HL-60 (cell line): ENCODE measurements around the gene CCNI2.

Experiments
- DNase-seq, 2 experiments: peaks; one replicate each; pipeline ENCODE4 v3.0.0-alpha.2; 2010 to 2020; ENCODE audit warnings: low read depth in 1 of 2, low spot score in 1 of 2
- H3K27ac ChIP-seq: fragments of 250-450 bp; sonication (Bioruptor Pico); replicated peaks from 2 replicates; pipeline ENCODE4 v1.5.1; 2020; ENCODE audit warnings: mild to moderate bottlenecking, moderate library complexity
- H3K27me3 ChIP-seq: fragments of 250-450 bp; sonication (Bioruptor Pico); 2 replicates; pipeline ENCODE4 v1.5.1; 2021; ENCODE audit warnings: mild to moderate bottlenecking, moderate library complexity; ENCODE audit not compliant: insufficient read depth, poor library complexity, severe bottlenecking
- H3K4me3 ChIP-seq: replicated peaks from 2 replicates; pipeline ENCODE4 v1.5.1; 2011; ENCODE audit warnings: mild to moderate bottlenecking, control low read depth, low read length; ENCODE audit not compliant: insufficient read depth
- GABPA ChIP-seq: IDR thresholded peaks from 2 replicates; pipeline ENCODE4 v1.6.1; 2012; ENCODE audit warnings: low read depth
- POLR2AphosphoS5 ChIP-seq: IDR thresholded peaks from 2 replicates; pipeline ENCODE4 v1.6.1; 2012; ENCODE audit warnings: low read depth
- SPI1 ChIP-seq: IDR thresholded peaks from 2 replicates; pipeline ENCODE4 v1.6.1; 2012; ENCODE audit warnings: low read depth, mild to moderate bottlenecking, borderline replicate concordance
- TF ChIP-seq, protein P1 (sequence below): IDR thresholded peaks from 2 replicates; pipeline ENCODE4 v1.6.1; 2012; ENCODE audit warnings: low read depth; ENCODE audit not compliant: insufficient replicate concordance
- TF ChIP-seq, protein P2 (sequence below): IDR thresholded peaks from one replicate; pipeline ENCODE4 v1.5.1; 2011; ENCODE audit warnings: low read length, control low read depth, inconsistent platforms; ENCODE audit not compliant: insufficient read depth

The CCNI2 gene

DNA sequence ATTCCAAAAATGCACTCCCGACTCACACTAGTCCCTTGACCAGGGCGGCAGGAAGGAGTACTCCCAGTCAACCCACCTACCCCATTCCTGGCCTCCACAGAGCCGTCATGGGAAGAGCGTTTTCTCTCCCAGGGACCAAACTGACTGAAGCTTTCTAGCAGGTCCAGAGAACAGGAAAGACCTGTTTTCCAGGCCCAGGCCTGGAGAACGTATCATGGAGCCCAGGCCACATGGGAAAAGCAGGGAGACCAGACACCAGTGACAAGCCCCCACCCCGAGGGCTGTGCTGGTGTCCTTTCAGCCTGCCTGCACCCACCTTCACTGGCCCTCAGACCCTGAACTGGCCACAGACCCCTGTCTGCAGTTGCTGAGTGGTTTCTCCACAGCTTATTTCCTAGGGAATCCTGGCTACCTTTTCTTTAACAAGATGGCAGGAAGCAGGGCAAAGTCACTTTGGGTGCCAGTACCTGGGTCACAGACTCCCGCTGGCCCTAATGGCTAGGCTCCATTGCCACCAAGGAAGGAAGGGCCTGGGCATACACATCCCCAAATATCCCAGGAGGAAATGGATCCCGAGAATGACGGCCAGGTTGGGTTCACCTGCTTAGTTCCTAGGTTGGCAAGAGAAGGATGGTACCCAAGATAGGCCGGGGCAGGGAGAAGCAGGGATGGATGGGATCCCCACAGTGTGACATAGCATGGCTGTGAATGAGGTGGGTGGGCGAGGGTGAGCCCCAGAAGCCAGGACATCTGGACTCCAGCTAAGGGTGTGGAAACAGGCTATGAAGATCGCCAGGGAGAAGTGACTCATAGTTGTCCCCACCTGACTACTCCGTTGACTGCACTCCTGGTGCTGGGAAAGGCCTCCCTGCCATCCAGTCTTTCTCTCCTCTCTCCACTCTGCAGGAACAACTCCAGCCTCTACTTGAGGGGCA is 12.2 kb downstream of the CCNI2 start:
- Histone ChIP-seq H3K27ac (no peak overlapping the region), H3K27me3 (no peaks in the 10 kb centered on the region), H3K4me3 (no peak overlapping the region)
- no peak for DNase-seq
- TF ChIP-seq GABPA (no peak), POLR2AphosphoS5 (no peak), SPI1 (no peak)
- TF ChIP-seq, protein P1, sequence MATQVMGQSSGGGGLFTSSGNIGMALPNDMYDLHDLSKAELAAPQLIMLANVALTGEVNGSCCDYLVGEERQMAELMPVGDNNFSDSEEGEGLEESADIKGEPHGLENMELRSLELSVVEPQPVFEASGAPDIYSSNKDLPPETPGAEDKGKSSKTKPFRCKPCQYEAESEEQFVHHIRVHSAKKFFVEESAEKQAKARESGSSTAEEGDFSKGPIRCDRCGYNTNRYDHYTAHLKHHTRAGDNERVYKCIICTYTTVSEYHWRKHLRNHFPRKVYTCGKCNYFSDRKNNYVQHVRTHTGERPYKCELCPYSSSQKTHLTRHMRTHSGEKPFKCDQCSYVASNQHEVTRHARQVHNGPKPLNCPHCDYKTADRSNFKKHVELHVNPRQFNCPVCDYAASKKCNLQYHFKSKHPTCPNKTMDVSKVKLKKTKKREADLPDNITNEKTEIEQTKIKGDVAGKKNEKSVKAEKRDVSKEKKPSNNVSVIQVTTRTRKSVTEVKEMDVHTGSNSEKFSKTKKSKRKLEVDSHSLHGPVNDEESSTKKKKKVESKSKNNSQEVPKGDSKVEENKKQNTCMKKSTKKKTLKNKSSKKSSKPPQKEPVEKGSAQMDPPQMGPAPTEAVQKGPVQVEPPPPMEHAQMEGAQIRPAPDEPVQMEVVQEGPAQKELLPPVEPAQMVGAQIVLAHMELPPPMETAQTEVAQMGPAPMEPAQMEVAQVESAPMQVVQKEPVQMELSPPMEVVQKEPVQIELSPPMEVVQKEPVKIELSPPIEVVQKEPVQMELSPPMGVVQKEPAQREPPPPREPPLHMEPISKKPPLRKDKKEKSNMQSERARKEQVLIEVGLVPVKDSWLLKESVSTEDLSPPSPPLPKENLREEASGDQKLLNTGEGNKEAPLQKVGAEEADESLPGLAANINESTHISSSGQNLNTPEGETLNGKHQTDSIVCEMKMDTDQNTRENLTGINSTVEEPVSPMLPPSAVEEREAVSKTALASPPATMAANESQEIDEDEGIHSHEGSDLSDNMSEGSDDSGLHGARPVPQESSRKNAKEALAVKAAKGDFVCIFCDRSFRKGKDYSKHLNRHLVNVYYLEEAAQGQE = no peak
- TF ChIP-seq, protein P2, sequence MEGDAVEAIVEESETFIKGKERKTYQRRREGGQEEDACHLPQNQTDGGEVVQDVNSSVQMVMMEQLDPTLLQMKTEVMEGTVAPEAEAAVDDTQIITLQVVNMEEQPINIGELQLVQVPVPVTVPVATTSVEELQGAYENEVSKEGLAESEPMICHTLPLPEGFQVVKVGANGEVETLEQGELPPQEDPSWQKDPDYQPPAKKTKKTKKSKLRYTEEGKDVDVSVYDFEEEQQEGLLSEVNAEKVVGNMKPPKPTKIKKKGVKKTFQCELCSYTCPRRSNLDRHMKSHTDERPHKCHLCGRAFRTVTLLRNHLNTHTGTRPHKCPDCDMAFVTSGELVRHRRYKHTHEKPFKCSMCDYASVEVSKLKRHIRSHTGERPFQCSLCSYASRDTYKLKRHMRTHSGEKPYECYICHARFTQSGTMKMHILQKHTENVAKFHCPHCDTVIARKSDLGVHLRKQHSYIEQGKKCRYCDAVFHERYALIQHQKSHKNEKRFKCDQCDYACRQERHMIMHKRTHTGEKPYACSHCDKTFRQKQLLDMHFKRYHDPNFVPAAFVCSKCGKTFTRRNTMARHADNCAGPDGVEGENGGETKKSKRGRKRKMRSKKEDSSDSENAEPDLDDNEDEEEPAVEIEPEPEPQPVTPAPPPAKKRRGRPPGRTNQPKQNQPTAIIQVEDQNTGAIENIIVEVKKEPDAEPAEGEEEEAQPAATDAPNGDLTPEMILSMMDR = no peak

DNA sequence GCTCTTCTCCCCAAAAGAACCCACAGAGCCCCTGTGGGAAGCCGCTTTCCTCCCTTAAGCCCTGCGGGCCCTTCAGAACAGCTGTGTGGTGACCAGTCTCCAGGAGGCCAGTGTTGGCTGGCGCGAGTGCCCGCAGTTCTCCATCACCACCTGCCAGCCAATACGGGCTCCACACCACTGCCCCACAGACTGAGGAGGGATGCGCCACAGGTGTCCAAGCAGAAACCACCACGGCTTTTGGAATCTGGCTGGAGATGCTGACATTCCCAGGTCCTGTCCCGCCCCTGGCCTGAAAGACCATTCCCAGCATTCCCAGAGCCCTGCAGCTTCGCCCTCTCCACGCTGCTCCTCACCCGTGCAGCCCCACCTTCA is 12.8 kb downstream of the CCNI2 start:
- no peak for DNase-seq

DNA sequence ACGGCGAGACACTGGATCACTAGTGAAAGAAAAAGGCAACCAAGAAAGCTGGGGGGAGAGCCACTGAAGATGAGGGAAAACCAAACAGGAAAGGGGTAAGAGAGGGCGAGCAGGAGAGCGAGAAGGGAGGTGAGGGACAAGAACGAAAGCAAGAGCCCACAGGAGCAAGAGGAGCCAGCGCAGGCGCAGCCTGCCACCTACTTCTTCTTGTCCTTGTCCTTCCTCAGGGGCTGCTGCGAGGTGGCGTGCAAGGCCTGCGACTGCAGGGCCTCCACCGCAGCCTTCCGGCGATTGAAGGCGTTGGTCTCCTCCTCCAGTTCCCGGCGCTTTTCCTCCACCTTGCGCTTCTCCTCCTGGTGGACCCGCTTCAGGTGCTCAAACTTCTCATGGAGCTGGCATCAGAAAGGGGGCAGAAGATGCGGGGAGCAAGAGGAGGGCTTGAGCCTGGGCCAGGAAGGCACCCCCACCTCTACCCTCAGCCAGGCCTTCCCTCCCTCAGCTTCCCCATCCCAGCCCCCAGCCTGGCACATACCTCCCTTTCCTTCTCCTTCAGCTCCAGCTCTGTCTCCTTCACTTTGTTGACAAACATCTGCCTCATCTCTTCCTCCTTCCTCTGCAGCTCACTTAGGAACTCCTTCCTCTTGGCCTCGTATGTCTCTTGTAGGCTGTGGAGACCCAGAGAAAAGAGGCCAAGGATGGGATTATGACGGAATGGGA is 13.5 kb downstream of the CCNI2 start:
- Histone ChIP-seq H3K27ac (no peak overlapping the region), H3K4me3 (no peak overlapping the region), H3K27me3 (no peaks in the 10 kb centered on the region)
- no peak for DNase-seq
- TF ChIP-seq POLR2AphosphoS5 (no peak), SPI1 (no peak), GABPA (no peak)
- TF ChIP-seq, protein P2 = no peak
- TF ChIP-seq, protein P1 = no peak

More for the DNA sequence above, 12.8 kb downstream of the CCNI2 start:
- no peak overlapping the region for H3K4me3 ChIP-seq
- H3K27ac ChIP-seq = no peak overlapping the region
- no peak for TF ChIP-seq GABPA
- TF ChIP-seq, protein P2 = no peak
- TF ChIP-seq POLR2AphosphoS5 = no peak
- TF ChIP-seq, protein P1 = no peak
- TF ChIP-seq SPI1 = no peak
- no peaks in the 10 kb centered on the region for H3K27me3 ChIP-seq
